DND-41 (cell line): ENCODE results near the gene HSPG2.

Experiments
- EZH2 ChIP-seq: IDR thresholded peaks from 3 replicates; pipeline ENCODE4 v1.6.1; 2012; ENCODE audit warnings: borderline replicate concordance, low read depth, mild to moderate bottlenecking, moderate library complexity, low read length, inconsistent platforms; ENCODE audit not compliant: severe bottlenecking
- TF ChIP-seq, protein P1 (sequence below): IDR thresholded peaks from 2 replicates; pipeline ENCODE4 v1.5.1; 2012; ENCODE audit warnings: borderline replicate concordance, low read length, moderate library complexity, mild to moderate bottlenecking; ENCODE audit not compliant: poor library complexity, severe bottlenecking; ENCODE audit errors: extremely low read depth

DNA sequence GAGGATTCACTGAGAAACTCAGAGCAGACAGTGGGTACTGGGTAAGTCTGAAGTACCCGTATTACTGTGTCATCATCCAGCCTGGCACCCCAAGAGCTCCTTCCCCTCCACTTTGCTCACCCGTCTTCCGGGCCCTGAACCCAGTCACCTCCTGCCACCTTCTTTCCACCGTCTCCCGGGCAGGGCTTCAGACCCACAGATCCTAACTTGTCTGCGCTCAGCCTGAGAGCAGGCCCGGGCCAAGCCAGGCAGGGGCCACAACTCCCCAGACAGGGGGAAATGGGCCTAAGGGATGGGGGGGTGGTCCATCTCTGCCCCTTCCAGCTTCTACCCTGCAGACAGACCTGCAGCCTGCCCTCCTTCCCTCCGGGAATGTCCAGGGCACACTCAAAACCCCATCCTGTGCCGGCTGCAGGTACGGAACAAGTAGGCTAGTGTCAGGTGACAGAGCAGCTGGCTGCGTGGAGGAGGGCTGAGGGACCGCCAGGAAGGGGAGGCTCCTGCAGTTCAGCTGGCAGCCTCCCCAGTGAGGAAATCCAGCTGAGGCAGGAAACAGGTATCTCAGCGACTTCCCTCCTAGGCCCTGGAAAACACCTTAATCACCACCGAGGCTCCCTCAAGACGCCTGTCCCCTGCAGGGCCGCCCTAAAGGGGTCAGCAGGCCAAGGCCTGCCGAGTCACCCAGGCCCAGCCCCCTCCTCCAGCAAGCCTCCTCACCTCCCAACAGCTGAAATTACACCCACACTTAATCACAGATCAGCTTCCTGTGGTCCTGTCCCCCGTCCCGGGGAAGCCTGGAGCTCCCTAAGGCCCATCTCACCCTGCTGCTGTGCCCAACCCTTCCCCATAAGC is 3.5 kb downstream of the HSPG2 start:
- no peak for TF ChIP-seq EZH2
- TF ChIP-seq, protein P1, sequence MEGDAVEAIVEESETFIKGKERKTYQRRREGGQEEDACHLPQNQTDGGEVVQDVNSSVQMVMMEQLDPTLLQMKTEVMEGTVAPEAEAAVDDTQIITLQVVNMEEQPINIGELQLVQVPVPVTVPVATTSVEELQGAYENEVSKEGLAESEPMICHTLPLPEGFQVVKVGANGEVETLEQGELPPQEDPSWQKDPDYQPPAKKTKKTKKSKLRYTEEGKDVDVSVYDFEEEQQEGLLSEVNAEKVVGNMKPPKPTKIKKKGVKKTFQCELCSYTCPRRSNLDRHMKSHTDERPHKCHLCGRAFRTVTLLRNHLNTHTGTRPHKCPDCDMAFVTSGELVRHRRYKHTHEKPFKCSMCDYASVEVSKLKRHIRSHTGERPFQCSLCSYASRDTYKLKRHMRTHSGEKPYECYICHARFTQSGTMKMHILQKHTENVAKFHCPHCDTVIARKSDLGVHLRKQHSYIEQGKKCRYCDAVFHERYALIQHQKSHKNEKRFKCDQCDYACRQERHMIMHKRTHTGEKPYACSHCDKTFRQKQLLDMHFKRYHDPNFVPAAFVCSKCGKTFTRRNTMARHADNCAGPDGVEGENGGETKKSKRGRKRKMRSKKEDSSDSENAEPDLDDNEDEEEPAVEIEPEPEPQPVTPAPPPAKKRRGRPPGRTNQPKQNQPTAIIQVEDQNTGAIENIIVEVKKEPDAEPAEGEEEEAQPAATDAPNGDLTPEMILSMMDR, result no peak
